Erythroblast (primary cell): ENCODE results near the gene COP1.

Experiments
- GATA1 ChIP-seq: IDR thresholded peaks from 2 replicates; pipeline ENCODE4 v1.6.1; 2011; ENCODE audit warnings: low read depth, mild to moderate bottlenecking, control low read depth, low read length, moderate library complexity
- POLR2A ChIP-seq: IDR thresholded peaks from 2 replicates; pipeline ENCODE4 v1.6.1; 2011; ENCODE audit warnings: mild to moderate bottlenecking, low read length

DNA sequence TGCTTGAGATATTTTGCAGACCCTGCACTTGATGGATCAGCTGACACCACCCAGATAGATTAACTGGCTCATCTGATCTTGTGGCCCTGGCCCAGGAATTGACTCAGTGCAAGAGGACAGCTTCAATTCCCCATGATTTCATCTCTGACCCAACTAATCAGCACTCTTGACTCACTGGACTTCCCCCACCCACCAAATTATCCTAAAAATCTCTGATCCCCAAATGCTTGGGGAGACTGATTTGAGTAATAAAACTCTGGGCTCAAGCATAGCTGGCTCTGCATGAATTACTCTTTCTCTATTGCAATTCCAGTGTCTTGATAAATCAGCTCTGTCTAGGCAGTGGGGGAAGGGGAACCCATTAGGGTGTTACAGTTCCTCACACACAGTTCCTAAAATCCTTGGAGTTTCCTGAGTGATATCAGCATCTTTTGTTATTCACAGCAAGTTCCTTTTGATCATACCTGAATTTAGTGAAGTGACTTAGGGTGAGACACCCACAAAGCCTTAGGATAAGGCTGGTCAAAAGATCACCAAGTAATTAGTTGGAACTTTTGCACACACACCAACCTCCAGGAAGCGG is 104.2 kb downstream of the COP1 start:
- TF ChIP-seq POLR2A (no peak), GATA1 (no peak)
